T-helper 17 cell (primary cell): Measurements from ENCODE around the gene REC8. TPM values are rescaled to one million over a fixed set of nuclear protein-coding genes. Genes with fewer than 3 reads are reported as not detected.
"Not testable (repeated sequence)": the region's sequence is repeated elsewhere in the genome, so short reads cannot be mapped to it uniquely, and the experiment has no call there.

Source experiments
- ATAC-seq: fragments of 150-1000 bp; cut with Tn5 transposase; 2 replicates; pipeline ENCODE4 v1.10.0; 2021; ENCODE audit warnings: mild to moderate bottlenecking, moderate library complexity
- DNase-seq, 3 donors: peaks; one replicate each; pipeline versions ENCODE4 v3.0.0 to v3.0.0-alpha.2; 2020 to 2021
- H3K9me3 ChIP-seq: one replicate; pipeline ENCODE4 v1.7.0; 2013; ENCODE audit warnings: low read length, mild to moderate bottlenecking; ENCODE audit not compliant: control insufficient read depth, poor library complexity, severe bottlenecking
- H3K27ac Mint-ChIP-seq: one replicate; pipeline ENCODE4 v1.8.0; 2022; ENCODE audit warnings: mild to moderate bottlenecking, moderate library complexity, mixed read lengths
- H3K27me3 Mint-ChIP-seq: one replicate; pipeline ENCODE4 v1.8.0; 2022; ENCODE audit warnings: mixed read lengths
- H3K36me3 Mint-ChIP-seq: one replicate; pipeline ENCODE4 v1.8.0; 2022; ENCODE audit warnings: low read depth, mixed read lengths
- H3K4me1 Mint-ChIP-seq: one replicate; pipeline ENCODE4 v1.8.0; 2022; ENCODE audit warnings: mild to moderate bottlenecking, mixed read lengths
- H3K4me3 Mint-ChIP-seq: one replicate; pipeline ENCODE4 v1.8.0; 2022; ENCODE audit warnings: mild to moderate bottlenecking, moderate library complexity, mixed read lengths
- total RNA-seq, 4 donors: library from RNA in 2 of 4; stranded (reverse) in 2 of 4; gene quantifications; one replicate each; pipeline ENCODE4 v1.2.3 and lab custom pipeline; 2022 to 2026

The REC8 gene
- total RNA-seq, 2 donors from 2014 or later = 66.3 to 94.8 TPM

- H3K4me3 Mint-ChIP-seq = not testable (repeated sequence)
Observed at GRCh38 chr14:24216876-24217275, 45.0 kb downstream of the REC8 start.

GRCh38 chr14:24219080-24219479 is 47.2 kb downstream of the REC8 start:
- H3K9me3 ChIP-seq = no peaks in the 10 kb centered on the region
- Mint-ChIP-seq H3K36me3 (peaks cover 2% of the 10 kb centered on the region), H3K4me1 (peaks cover 19% of the 10 kb centered on the region), H3K4me3 (no peak overlapping the region), H3K27me3 (no peaks in the 10 kb centered on the region), H3K27ac (no peak overlapping the region)
- DNase-seq (no peak), ATAC-seq (no peak)

More at GRCh38 chr14:24216876-24217275, 45.0 kb downstream of the REC8 start:
- not testable (repeated sequence) for H3K27me3 Mint-ChIP-seq, DNase-seq, H3K27ac Mint-ChIP-seq, ATAC-seq, H3K9me3 ChIP-seq, H3K36me3 Mint-ChIP-seq
- peaks cover 30% of the 10 kb centered on the region for H3K4me1 Mint-ChIP-seq

- H3K4me3 Mint-ChIP-seq = no peak overlapping the region
- H3K9me3 ChIP-seq = no peaks in the 10 kb centered on the region
- H3K27ac Mint-ChIP-seq = no peak overlapping the region
- DNase-seq = no peak
- H3K4me1 Mint-ChIP-seq = peaks cover 17% of the 10 kb centered on the region
- H3K27me3 Mint-ChIP-seq = no peaks in the 10 kb centered on the region
- H3K36me3 Mint-ChIP-seq = peaks cover 2% of the 10 kb centered on the region
- ATAC-seq = no peak
Observed at GRCh38 chr14:24219521-24219920, 47.6 kb downstream of the REC8 start.

- not testable (repeated sequence) for H3K27ac Mint-ChIP-seq, H3K36me3 Mint-ChIP-seq
- peaks cover 17% of the 10 kb centered on the region for H3K4me1 Mint-ChIP-seq
Observed at GRCh38 chr14:24222987-24223386, 51.1 kb downstream of the REC8 start.

GRCh38 chr14:24224618-24225071 is 52.8 kb downstream of the REC8 start:
- no peaks in the 10 kb centered on the region for H3K9me3 ChIP-seq
- H3K4me3 Mint-ChIP-seq = no peak overlapping the region
- DNase-seq = no peak
- H3K27ac Mint-ChIP-seq = peak overlapping the region; percentile 34
- H3K36me3 Mint-ChIP-seq = peaks cover 5% of the 10 kb centered on the region
- H3K4me1 Mint-ChIP-seq = peaks cover 15% of the 10 kb centered on the region
- no peak for ATAC-seq
- no peaks in the 10 kb centered on the region for H3K27me3 Mint-ChIP-seq

More at GRCh38 chr14:24222987-24223386, 51.1 kb downstream of the REC8 start:
- not testable (repeated sequence) for ATAC-seq, DNase-seq, H3K9me3 ChIP-seq, H3K4me3 Mint-ChIP-seq, H3K27me3 Mint-ChIP-seq

GRCh38 chr14:24226473-24226872 is 54.6 kb downstream of the REC8 start:
- Mint-ChIP-seq H3K4me3 (no peak overlapping the region), H3K36me3 (peaks cover 5% of the 10 kb centered on the region), H3K4me1 (peaks cover 19% of the 10 kb centered on the region), H3K27me3 (no peaks in the 10 kb centered on the region), H3K27ac (peak overlapping the region; percentile 72)
- ATAC-seq = no peak
- H3K9me3 ChIP-seq = no peaks in the 10 kb centered on the region
- no peak for DNase-seq

- Mint-ChIP-seq H3K27me3 (no peaks in the 10 kb centered on the region), H3K4me1 (peaks cover 27% of the 10 kb centered on the region), H3K27ac (peak overlapping the region; percentile 32), H3K4me3 (no peak overlapping the region), H3K36me3 (peaks cover 7% of the 10 kb centered on the region)
- H3K9me3 ChIP-seq = no peaks in the 10 kb centered on the region
- ATAC-seq (no peak), DNase-seq (no peak)
Observed at GRCh38 chr14:24228902-24229301, 57.0 kb downstream of the REC8 start.

Other genes with a start within 250 kb of the REC8 start
- gene DHRS4, start 218.3 kb upstream of the REC8 start, total RNA-seq = 10 to 100 TPM in 1 of 2 donors, 1 to 10 TPM in 1; 7.6 to 13.4 TPM
- 1 to 10 TPM; 9.9 to 10.0 TPM for gene DHRS4L2, start 183.2 kb upstream of the REC8 start, total RNA-seq
- gene CARMIL3, start 120.1 kb upstream of the REC8 start, total RNA-seq = under 1 TPM in 1 of 2 donors, not detected in 1; 0.31 TPM
- gene CPNE6, start 100.5 kb upstream of the REC8 start, total RNA-seq = not detected
- 10 to 100 TPM; 14.2 to 15.5 TPM for gene PCK2, start 77.8 kb upstream of the REC8 start, total RNA-seq
- 10 to 100 TPM; 75.5 to 86.1 TPM for gene DCAF11, start 57.3 kb upstream of the REC8 start, total RNA-seq
- gene NRL, start 57.1 kb upstream of the REC8 start, total RNA-seq = 1 to 10 TPM; 2.2 to 3.2 TPM
- gene FITM1, start 41.4 kb upstream of the REC8 start, total RNA-seq = 1 to 10 TPM; 1.4 to 1.9 TPM
- gene PSME1, start 35.9 kb upstream of the REC8 start, total RNA-seq = 100 to 1,000 TPM; 235 to 257 TPM
- gene EMC9, start 30.5 kb upstream of the REC8 start, total RNA-seq = 1 to 10 TPM; 8.3 to 9.7 TPM
- gene PSME2, start 25.5 kb upstream of the REC8 start, total RNA-seq = 100 to 1,000 TPM; 134 to 141 TPM
- 10 to 100 TPM; 85.8 to 98.3 TPM for gene RNF31, start 24.6 kb upstream of the REC8 start, total RNA-seq
- gene IRF9, start 10.8 kb upstream of the REC8 start, total RNA-seq = 100 to 1,000 TPM; 172 to 230 TPM
- gene IPO4, start 16.7 kb downstream of the REC8 start, total RNA-seq = 10 to 100 TPM; 46.6 to 47.3 TPM
- gene TM9SF1, start 23.4 kb downstream of the REC8 start, total RNA-seq = 10 to 100 TPM; 22.3 to 22.6 TPM
- under 1 TPM; 0.27 to 0.55 TPM for gene TSSK4, start 33.6 kb downstream of the REC8 start, total RNA-seq
- gene CHMP4A, start 41.4 kb downstream of the REC8 start, total RNA-seq = 10 to 100 TPM; 69.9 to 77.2 TPM
- 1 to 10 TPM; 4.0 to 5.9 TPM for gene MDP1, start 44.0 kb downstream of the REC8 start, total RNA-seq
- 10 to 100 TPM; 90.0 to 99.5 TPM for gene NEDD8, start 60.3 kb downstream of the REC8 start, total RNA-seq
- gene GMPR2, start 60.8 kb downstream of the REC8 start, total RNA-seq = 10 to 100 TPM; 37.0 to 44.0 TPM
- 100 to 1,000 TPM; 106 to 107 TPM for gene TINF2, start 70.5 kb downstream of the REC8 start, total RNA-seq
- gene TGM1, start 91.1 kb downstream of the REC8 start, total RNA-seq = 1 to 10 TPM; 3.4 to 4.3 TPM
- gene RABGGTA, start 99.5 kb downstream of the REC8 start, total RNA-seq = 10 to 100 TPM; 54.4 to 72.1 TPM
- 10 to 100 TPM; 24.0 to 27.0 TPM for gene DHRS1, start 127.7 kb downstream of the REC8 start, total RNA-seq
- 10 to 100 TPM; 25.7 to 27.7 TPM for gene NOP9, start 127.8 kb downstream of the REC8 start, total RNA-seq
- gene CIDEB, start 135.9 kb downstream of the REC8 start, total RNA-seq = 10 to 100 TPM; 14.5 to 16.8 TPM
- 10 to 100 TPM; 17.3 to 23.3 TPM for gene LTB4R2, start 138.1 kb downstream of the REC8 start, total RNA-seq
- 10 to 100 TPM; 21.5 to 23.1 TPM for gene LTB4R, start 139.4 kb downstream of the REC8 start, total RNA-seq
- 1 to 10 TPM; 5.4 to 7.9 TPM for gene ADCY4, start 163.0 kb downstream of the REC8 start, total RNA-seq
- 10 to 100 TPM; 22.7 to 26.1 TPM for gene RIPK3, start 167.9 kb downstream of the REC8 start, total RNA-seq
- not detected for gene NFATC4, start 196.1 kb downstream of the REC8 start, total RNA-seq
- under 1 TPM in 1 of 2 donors, not detected in 1; 0.22 TPM for gene NYNRIN, start 226.9 kb downstream of the REC8 start, total RNA-seq